A549 (cell line): ENCODE results near the gene SLC51A.

Source experiments
- CTCF ChIP-seq: fragments of >200 bp; sonication (Bioruptor Twin); formaldehyde crosslinking; IDR thresholded peaks from 3 replicates; pipeline ENCODE4 v1.5.1; 2016
- EHF ChIP-seq: fragments of 250-450 bp; sonication (Bioruptor Pico); IDR thresholded peaks from 2 replicates; pipeline ENCODE4 v1.5.0; 2020; ENCODE audit warnings: mild to moderate bottlenecking
- TF ChIP-seq, protein P1 (sequence below): fragments of 200-600 bp; sonication (generic); IDR thresholded peaks from 2 replicates; pipeline ENCODE4 v1.6.1; 2016; ENCODE audit warnings: antibody characterized with exemption, mild to moderate bottlenecking, moderate library complexity

GRCh38 chr3:196251918-196252317 lies 35.6 kb downstream of the SLC51A start:
- TF ChIP-seq, protein P1, sequence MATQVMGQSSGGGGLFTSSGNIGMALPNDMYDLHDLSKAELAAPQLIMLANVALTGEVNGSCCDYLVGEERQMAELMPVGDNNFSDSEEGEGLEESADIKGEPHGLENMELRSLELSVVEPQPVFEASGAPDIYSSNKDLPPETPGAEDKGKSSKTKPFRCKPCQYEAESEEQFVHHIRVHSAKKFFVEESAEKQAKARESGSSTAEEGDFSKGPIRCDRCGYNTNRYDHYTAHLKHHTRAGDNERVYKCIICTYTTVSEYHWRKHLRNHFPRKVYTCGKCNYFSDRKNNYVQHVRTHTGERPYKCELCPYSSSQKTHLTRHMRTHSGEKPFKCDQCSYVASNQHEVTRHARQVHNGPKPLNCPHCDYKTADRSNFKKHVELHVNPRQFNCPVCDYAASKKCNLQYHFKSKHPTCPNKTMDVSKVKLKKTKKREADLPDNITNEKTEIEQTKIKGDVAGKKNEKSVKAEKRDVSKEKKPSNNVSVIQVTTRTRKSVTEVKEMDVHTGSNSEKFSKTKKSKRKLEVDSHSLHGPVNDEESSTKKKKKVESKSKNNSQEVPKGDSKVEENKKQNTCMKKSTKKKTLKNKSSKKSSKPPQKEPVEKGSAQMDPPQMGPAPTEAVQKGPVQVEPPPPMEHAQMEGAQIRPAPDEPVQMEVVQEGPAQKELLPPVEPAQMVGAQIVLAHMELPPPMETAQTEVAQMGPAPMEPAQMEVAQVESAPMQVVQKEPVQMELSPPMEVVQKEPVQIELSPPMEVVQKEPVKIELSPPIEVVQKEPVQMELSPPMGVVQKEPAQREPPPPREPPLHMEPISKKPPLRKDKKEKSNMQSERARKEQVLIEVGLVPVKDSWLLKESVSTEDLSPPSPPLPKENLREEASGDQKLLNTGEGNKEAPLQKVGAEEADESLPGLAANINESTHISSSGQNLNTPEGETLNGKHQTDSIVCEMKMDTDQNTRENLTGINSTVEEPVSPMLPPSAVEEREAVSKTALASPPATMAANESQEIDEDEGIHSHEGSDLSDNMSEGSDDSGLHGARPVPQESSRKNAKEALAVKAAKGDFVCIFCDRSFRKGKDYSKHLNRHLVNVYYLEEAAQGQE: no peak
- TF ChIP-seq EHF (CRISPR knock-in tag): no peak
- TF ChIP-seq CTCF: no peak
